ENCODE results near the gene OLFML2A.

OLFML2A gene

DNA sequence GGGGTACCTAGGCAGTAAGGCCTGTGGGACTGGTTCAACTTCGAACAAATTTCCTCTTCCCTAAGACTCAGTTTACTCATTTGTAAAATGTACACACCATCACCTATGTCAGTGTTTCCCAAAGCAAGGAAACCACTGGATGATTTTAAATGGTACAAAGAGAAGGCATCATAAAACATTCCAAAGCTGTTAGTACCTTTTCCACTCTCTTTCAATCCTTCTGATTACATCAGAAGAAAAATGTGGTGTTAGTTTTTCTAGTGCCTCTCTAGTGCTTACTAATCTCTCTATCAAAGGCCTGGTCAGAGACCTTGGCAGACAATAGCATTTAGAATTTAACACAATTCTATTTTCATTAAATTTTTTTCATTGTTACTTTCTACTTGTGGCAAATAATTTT lies 24.0 kb upstream of the OLFML2A start:
- no peaks in the 10 kb centered on the region for H3K4me1 Mint-ChIP-seq
- H3K27me3 Mint-ChIP-seq: peaks cover 41% of the 10 kb centered on the region
- H3K36me3 Mint-ChIP-seq: no peaks in the 10 kb centered on the region
- H3K4me3 Mint-ChIP-seq: no peak overlapping the region
- H3K9me3 Mint-ChIP-seq: no peaks in the 10 kb centered on the region
- CTCF ChIA-PET: interaction anchor here (0.6 to 1.9 kb wide), 5 partner anchors 40 to 1543 kb away, joined by 3 to 5 read pairs (median 4); no protein-coding TSS in a partner anchor
- H3K27ac Mint-ChIP-seq: no peak overlapping the region
- no peak for DNase-seq

DNA sequence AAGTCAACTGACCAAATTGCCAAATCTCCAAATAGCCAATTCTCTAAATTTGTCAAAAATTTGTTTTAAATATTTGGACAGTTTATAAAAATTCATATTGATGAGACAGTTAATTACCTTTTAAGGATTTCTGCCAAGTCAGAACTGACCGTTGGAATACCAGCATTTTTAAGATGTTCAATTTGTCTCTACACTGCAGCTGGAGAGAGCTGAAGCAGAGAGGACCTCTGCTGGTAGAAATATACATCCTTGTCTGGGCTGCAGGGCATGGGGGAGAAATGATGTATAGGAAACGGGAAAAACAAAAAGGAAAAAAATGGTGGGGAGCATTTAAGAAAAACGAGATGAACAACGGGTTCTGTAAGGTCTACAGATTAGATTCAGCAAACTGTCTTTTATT lies 22.6 kb upstream of the OLFML2A start:
- CTCF ChIA-PET: interaction anchor here (0.8 to 1.4 kb wide), 3 partner anchors 41 to 137 kb away, joined by 4 to 6 read pairs (median 5); no protein-coding TSS in a partner anchor
- H3K27me3 Mint-ChIP-seq: peaks cover 45% of the 10 kb centered on the region
- H3K36me3 Mint-ChIP-seq: no peaks in the 10 kb centered on the region
- no peak for DNase-seq
- no peak overlapping the region for H3K27ac Mint-ChIP-seq
- no peaks in the 10 kb centered on the region for H3K4me1 Mint-ChIP-seq
- H3K4me3 Mint-ChIP-seq: no peak overlapping the region
- no peaks in the 10 kb centered on the region for H3K9me3 Mint-ChIP-seq

DNA sequence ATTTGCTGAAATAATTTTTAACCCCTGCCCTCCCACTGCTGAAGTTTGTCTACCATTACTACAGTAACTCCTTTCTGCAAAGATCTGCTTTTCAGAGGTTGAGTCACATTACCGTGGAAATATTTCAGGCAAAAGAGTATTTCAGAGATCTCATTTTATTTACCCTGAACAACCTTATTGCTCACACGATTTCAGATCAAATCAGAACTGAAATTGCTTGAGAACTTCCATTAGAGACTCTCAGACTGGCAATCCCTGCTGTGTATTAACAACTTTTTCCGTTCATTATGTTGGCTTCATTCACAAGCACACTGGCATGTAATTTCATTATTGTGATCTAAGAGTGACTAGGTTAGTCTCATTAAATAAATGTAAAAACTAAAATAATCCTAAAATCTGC lies 21.9 kb upstream of the OLFML2A start:
- Mint-ChIP-seq H3K4me3 (no peak overlapping the region), H3K27ac (no peak overlapping the region)
- CTCF ChIA-PET: interaction anchor here (0.8 to 1.4 kb wide), 2 partner anchors 42 to 138 kb away, joined by 5 to 6 read pairs; no protein-coding TSS in a partner anchor

DNA sequence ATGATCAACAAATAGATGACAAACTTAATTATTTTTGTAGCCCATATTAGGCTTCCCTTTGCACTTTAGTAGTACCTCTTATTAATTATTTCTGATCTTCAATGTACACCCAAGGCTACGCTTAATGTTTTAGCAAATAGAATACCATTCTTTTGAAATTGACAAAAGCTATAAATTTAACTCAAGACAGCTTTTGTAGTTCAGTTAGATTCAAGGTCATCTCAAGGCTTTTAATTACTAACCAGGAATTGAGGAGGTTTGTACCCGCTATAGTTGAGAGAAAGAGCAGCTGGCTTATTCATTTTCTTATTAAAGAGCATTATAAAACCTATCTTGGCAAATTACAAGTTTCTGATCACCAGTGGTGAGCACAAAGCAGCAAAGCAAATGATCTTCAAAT lies 20.9 kb upstream of the OLFML2A start:
- no peak for DNase-seq
- H3K4me3 Mint-ChIP-seq: no peak overlapping the region
- no peak overlapping the region for H3K27ac Mint-ChIP-seq
- H3K36me3 Mint-ChIP-seq: no peaks in the 10 kb centered on the region
- no peaks in the 10 kb centered on the region for H3K9me3 Mint-ChIP-seq
- peaks cover 57% of the 10 kb centered on the region for H3K27me3 Mint-ChIP-seq
- no peaks in the 10 kb centered on the region for H3K4me1 Mint-ChIP-seq
- CTCF ChIA-PET: no interaction called here

More for the DNA sequence above, 21.9 kb upstream of the OLFML2A start:
- no peaks in the 10 kb centered on the region for H3K36me3 Mint-ChIP-seq
- H3K9me3 Mint-ChIP-seq: no peaks in the 10 kb centered on the region
- H3K4me1 Mint-ChIP-seq: no peaks in the 10 kb centered on the region
- no peak for DNase-seq
- H3K27me3 Mint-ChIP-seq: peaks cover 53% of the 10 kb centered on the region

DNA sequence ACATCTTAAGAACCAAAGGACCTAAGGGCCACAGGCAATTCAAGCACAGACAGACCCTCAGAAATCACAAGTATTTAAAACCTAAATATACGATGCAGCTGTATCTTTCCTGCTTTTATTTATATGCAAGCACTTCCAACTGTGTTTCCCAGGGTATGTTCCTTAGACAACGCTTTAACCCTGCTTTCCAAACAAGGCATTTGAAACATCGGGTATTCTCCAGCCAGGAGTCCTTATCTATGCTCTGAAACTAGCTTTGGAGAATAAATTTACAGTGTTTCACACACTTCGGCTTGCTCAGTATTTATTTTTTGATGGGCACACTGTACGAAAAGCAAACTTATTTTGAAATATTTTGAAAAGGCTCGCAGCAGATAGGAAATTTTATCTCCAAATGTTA lies 19.3 kb upstream of the OLFML2A start:
- Mint-ChIP-seq H3K27ac (no peak overlapping the region), H3K4me1 (no peaks in the 10 kb centered on the region), H3K27me3 (peaks cover 56% of the 10 kb centered on the region), H3K4me3 (no peak overlapping the region), H3K9me3 (no peaks in the 10 kb centered on the region), H3K36me3 (no peaks in the 10 kb centered on the region)
- CTCF ChIA-PET: interaction anchor here (0.7 to 1.0 kb wide), 2 partner anchors 17 to 141 kb away, joined by 3 to 4 read pairs; no protein-coding TSS in a partner anchor
- no peak for DNase-seq

DNA sequence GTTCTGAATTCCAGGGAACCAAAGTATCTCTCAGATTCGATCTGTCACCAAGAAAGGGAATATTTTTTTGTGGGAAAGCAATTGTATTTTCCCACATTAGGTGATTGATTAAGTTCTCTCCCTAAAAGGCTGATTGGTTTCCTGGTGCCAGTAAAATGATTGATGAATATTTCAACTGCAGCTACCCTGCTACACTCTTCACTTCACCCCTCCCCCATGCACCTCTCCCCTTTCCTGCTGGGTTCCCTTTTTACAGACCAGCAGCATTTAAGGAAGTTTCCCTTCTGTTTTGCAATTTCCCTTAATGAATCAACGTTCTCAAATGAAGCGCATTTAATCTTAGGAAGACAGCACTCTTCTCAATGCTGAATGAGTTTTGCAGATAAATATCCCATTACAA lies 18.9 kb upstream of the OLFML2A start:
- CTCF ChIA-PET: interaction anchor here (1.0 kb wide), 1 partner anchor 141 kb away, joined by 3 read pairs; no protein-coding TSS in a partner anchor
- H3K27me3 Mint-ChIP-seq: peaks cover 56% of the 10 kb centered on the region

DNA sequence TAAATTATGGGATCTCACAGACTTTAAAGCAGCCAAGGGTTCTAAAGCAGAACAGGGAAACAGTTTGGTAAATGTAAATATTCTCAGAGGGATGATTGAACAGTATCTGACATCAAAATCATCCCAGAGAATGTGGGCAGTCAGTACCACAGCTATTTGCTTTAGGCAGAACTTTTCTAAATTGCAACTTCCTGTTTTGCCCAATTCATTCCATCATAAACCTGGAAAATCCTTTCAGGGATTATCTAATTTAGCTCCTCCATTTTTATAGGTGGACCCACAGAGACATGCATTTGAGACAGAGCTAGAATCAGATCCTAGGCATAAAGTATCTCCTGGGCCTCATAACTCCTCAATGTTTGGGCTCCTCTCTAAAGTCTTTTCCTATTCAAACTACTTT lies 18.2 kb upstream of the OLFML2A start:
- H3K27me3 Mint-ChIP-seq: peaks cover 58% of the 10 kb centered on the region
- no peak overlapping the region for H3K27ac Mint-ChIP-seq
- CTCF ChIA-PET: no interaction called here
- no peaks in the 10 kb centered on the region for H3K4me1 Mint-ChIP-seq
- H3K4me3 Mint-ChIP-seq: no peak overlapping the region
- H3K36me3 Mint-ChIP-seq: no peaks in the 10 kb centered on the region
- H3K9me3 Mint-ChIP-seq: no peaks in the 10 kb centered on the region
- no peak for DNase-seq

More for the DNA sequence above, 18.9 kb upstream of the OLFML2A start:
- no peaks in the 10 kb centered on the region for H3K4me1 Mint-ChIP-seq
- no peaks in the 10 kb centered on the region for H3K36me3 Mint-ChIP-seq
- no peak overlapping the region for H3K4me3 Mint-ChIP-seq
- no peak for DNase-seq
- H3K9me3 Mint-ChIP-seq: no peaks in the 10 kb centered on the region
- no peak overlapping the region for H3K27ac Mint-ChIP-seq

DNA sequence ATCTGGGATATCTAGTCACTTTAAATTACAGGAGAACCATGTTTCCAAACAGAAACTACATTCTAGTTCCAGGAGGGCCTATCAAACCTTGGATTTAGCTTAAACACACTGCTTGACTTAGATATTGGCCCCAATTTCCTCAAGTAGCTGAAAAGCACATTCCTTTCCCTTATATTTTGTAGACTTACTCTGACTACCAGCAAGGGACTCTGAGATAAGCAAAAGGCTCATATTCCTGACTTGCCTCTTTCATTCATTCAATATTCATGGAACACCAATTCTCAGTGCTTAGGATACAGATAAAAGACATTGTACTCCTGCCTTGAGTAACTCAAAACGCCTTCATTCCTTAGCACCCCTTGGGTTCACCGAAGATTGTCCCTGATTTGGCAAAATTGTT lies 17.6 kb upstream of the OLFML2A start:
- H3K27ac Mint-ChIP-seq: no peak overlapping the region
- no peaks in the 10 kb centered on the region for H3K36me3 Mint-ChIP-seq
- CTCF ChIA-PET: no interaction called here
- DNase-seq: no peak
- H3K9me3 Mint-ChIP-seq: no peaks in the 10 kb centered on the region
- no peak overlapping the region for H3K4me3 Mint-ChIP-seq
- no peaks in the 10 kb centered on the region for H3K4me1 Mint-ChIP-seq
- peaks cover 62% of the 10 kb centered on the region for H3K27me3 Mint-ChIP-seq

DNA sequence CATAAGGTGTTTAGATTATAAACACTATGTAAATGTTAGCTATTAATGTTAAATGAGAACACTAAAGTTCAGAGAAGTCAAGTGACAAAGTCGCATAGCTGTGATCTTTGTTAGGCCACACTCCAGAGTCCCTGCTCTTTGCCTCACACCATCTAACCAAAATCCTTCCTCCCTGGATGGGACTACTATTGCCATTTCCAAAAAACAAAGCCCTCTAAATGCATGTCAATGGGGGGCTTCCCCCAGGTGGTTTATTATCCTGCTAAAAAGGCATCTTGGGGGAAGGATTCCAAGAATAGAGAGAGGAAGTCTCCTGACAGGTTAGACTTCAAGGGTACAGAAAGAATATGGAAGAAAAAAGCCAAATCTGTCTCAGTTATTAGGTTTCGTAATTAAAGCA lies 16.2 kb upstream of the OLFML2A start:
- CTCF ChIA-PET: interaction anchor here (1.2 kb wide), 1 partner anchor 11 kb away, joined by 3 read pairs; no protein-coding TSS in a partner anchor

DNA sequence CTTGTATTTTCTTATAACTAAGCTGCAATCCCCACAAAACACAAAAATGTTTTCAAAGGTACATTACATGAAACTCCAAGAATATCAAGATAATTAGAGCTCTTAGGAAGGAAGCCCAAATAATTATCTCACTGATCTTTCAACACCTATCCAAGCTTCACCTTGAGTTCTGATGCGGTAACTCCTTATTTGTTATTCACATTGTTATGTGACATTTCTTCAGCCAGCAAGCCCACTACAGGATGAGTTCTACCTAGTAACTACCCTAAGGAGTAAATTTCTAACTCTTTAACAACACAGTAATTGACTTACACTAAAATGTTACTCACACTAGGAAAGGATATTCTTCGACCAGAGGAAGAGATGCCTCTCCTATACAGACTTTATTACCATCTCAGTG lies 15.7 kb upstream of the OLFML2A start:
- H3K27me3 Mint-ChIP-seq: peaks cover 63% of the 10 kb centered on the region
- CTCF ChIA-PET: interaction anchor here (1.1 to 1.2 kb wide), 2 partner anchors 11 to 12 kb away, joined by 3 read pairs; no protein-coding TSS in a partner anchor
- no peak for DNase-seq
- H3K4me3 Mint-ChIP-seq: no peak overlapping the region
- H3K9me3 Mint-ChIP-seq: no peaks in the 10 kb centered on the region
- H3K36me3 Mint-ChIP-seq: no peaks in the 10 kb centered on the region
- H3K4me1 Mint-ChIP-seq: no peaks in the 10 kb centered on the region
- H3K27ac Mint-ChIP-seq: no peak overlapping the region

More for the DNA sequence above, 16.2 kb upstream of the OLFML2A start:
- H3K27me3 Mint-ChIP-seq: peaks cover 62% of the 10 kb centered on the region
- DNase-seq: no peak
- H3K36me3 Mint-ChIP-seq: no peaks in the 10 kb centered on the region
- H3K4me3 Mint-ChIP-seq: no peak overlapping the region
- no peak overlapping the region for H3K27ac Mint-ChIP-seq
- H3K9me3 Mint-ChIP-seq: no peaks in the 10 kb centered on the region
- no peaks in the 10 kb centered on the region for H3K4me1 Mint-ChIP-seq

DNA sequence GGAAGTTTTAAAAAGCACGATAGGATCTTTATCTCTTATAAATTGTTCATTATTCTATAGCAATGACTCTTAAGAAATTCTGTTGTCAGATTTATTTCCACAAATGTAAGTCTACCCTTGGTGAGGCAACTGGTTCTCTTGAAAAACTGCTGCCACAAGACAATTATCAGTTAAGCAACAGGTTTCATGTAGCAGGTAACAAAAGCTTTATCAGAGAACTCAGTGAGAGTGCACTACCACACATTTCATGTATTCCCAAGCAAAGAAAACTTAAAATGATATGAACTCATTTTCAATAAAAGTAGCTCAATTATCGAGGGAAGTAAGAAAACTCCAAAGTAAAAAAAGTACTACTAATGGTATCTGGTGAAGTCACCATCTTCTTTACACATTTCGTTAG lies 15.2 kb upstream of the OLFML2A start:
- DNase-seq: no peak
- Mint-ChIP-seq H3K9me3 (no peaks in the 10 kb centered on the region), H3K27ac (no peak overlapping the region), H3K27me3 (peaks cover 62% of the 10 kb centered on the region), H3K4me1 (no peaks in the 10 kb centered on the region), H3K36me3 (no peaks in the 10 kb centered on the region), H3K4me3 (no peak overlapping the region)
- CTCF ChIA-PET: interaction anchor here (1.1 to 1.2 kb wide), 2 partner anchors 10 to 11 kb away, joined by 3 read pairs; no protein-coding TSS in a partner anchor

DNA sequence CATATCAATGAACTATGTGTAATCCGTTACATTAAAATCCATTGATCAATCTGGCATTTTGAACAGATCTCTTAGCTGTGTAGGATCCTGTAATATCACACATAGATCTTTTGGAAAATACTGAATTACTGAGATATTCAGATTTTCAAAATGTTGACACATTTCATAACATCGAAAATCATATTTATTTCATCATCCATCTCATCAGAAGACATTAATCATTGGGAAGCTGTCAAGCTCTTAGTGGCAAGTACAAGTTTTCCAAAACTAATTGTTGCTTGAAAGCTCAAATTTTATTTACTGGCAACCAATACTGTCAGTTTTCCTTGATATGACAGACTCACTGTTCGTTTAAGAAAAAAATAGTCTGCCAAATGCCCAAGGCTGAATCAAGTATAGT lies 14.3 kb upstream of the OLFML2A start:
- H3K27ac Mint-ChIP-seq: no peak overlapping the region
- no peak for DNase-seq
- CTCF ChIA-PET: interaction anchor here (1.4 kb wide), 1 partner anchor 12 kb away, joined by 3 read pairs; no protein-coding TSS in a partner anchor
- H3K9me3 Mint-ChIP-seq: no peaks in the 10 kb centered on the region
- no peaks in the 10 kb centered on the region for H3K36me3 Mint-ChIP-seq
- H3K27me3 Mint-ChIP-seq: peaks cover 62% of the 10 kb centered on the region
- no peaks in the 10 kb centered on the region for H3K4me1 Mint-ChIP-seq
- H3K4me3 Mint-ChIP-seq: no peak overlapping the region

DNA sequence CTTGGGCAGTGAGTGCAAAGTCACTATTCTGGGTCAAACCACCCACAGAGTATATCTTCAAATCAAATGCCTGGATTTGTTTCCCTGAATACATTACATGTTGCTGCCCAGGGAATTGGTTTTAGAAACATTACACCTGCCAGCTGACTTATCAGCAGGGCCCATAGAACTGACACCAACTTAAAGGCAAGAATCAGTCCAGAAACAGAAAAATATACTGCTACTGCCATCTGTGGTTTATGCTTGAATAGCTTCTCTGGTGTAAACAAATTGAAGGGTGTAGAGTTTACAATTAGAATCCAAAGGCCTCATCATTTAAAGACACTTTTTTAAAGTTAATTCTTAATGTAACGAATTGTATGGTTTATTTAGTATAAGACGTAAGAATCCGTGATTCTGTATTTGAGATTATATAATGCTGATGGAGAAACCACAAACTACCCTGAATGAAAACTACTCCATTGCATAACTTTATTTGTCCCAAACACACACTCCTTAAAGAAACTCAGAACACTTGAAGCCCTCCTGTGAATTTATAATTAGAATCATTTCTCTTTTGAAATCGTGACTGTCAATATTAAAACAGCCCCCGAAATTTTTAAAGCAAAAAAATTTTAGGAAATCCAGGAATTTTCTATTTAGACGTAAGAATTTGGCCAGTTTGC lies 12.0 kb upstream of the OLFML2A start:
- no peaks in the 10 kb centered on the region for H3K36me3 Mint-ChIP-seq
- no peak overlapping the region for H3K27ac Mint-ChIP-seq
- H3K9me3 Mint-ChIP-seq: no peaks in the 10 kb centered on the region
- CTCF ChIA-PET: interaction anchor here (0.5 to 1.6 kb wide), 9 partner anchors 10 to 390 kb away, joined by 3 to 8 read pairs (median 3); no protein-coding TSS in a partner anchor
- no peak overlapping the region for H3K4me3 Mint-ChIP-seq
- H3K27me3 Mint-ChIP-seq: peaks cover 69% of the 10 kb centered on the region
- peaks cover 13% of the 10 kb centered on the region for H3K4me1 Mint-ChIP-seq
- no peak for DNase-seq

DNA sequence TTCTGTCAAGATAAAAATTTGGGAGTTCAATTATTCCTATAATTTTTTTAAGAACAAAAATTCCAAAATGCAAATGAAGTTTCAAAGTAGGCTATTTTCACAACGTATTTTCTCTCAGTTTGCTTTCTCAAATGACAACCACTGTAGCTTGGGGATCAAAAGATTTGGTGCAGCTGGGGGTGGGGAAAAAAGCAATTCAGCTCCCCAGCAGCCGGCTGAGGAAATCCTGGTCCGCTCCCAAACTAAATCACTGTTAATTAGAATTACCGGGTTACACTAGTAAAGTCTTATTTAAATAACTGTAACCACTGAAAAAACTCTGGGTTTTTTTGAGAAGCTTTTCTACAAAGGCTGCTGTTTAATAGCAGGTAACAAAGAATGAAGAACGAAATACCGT lies 11.5 kb upstream of the OLFML2A start:
- Mint-ChIP-seq H3K36me3 (no peaks in the 10 kb centered on the region), H3K4me1 (peaks cover 16% of the 10 kb centered on the region), H3K27ac (no peak overlapping the region), H3K4me3 (no peak overlapping the region), H3K27me3 (peaks cover 72% of the 10 kb centered on the region), H3K9me3 (no peaks in the 10 kb centered on the region)
- CTCF ChIA-PET: interaction anchor here (0.5 to 1.6 kb wide), 8 partner anchors 11 to 390 kb away, joined by 3 to 8 read pairs (median 3); no protein-coding TSS in a partner anchor
- no peak for DNase-seq

DNA sequence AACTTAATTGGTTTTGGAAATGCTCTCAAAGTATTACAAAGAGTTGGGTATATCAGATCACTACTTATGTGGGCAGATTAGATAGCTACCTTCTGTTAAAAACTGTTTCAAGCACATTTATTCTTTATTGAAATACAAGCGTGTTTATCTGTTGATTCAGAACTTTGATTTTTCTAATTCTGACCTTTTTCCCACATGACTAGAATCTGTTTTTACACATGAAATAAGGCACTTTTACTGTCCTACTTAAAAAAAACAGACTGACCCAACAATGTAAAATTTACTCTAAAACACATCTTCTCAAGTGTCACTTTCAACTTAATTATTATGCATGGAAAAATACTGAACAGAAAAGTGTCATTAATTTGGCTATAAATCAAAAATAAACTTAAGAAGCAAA lies 10.6 kb upstream of the OLFML2A start:
- H3K4me3 Mint-ChIP-seq: no peak overlapping the region

More for the DNA sequence above, 10.6 kb upstream of the OLFML2A start:
- no peaks in the 10 kb centered on the region for H3K36me3 Mint-ChIP-seq
- DNase-seq: no peak
- no peak overlapping the region for H3K27ac Mint-ChIP-seq
- no peaks in the 10 kb centered on the region for H3K9me3 Mint-ChIP-seq
- CTCF ChIA-PET: interaction anchor here (0.6 to 1.4 kb wide), 7 partner anchors 42 to 215 kb away, joined by 3 to 5 read pairs (median 3); partner anchors contain the start of gene WDR38
- H3K4me1 Mint-ChIP-seq: peaks cover 18% of the 10 kb centered on the region
- H3K27me3 Mint-ChIP-seq: peaks cover 76% of the 10 kb centered on the region
